A549 (cell line): Measurements from ENCODE around the gene BAHCC1. TPM values are rescaled to one million over a fixed set of nuclear protein-coding genes. Genes with fewer than 3 reads are reported as not detected.

Source experiments
- ATAC-seq, 2 experiments: fragments of 200-7000 bp in 1 of 2; fragments of >200 bp in 1 of 2; cut with Nextera tagmentation in 1 of 2; cut with Tn5 transposase in 1 of 2; 3 replicates each; pipeline versions ENCODE4 v1.8.0 to v1.9.1; 2018 to 2020; ENCODE audit warnings: mild to moderate bottlenecking in 1 of 2, moderate library complexity in 1 of 2
- CTCF ChIA-PET: fragments of 300-600 bp; sonication (Branson Sonifier 250); formaldehyde crosslinking; extraction: SDS; loops from one replicate; lab custom pipeline; 2021; ENCODE audit warnings: antibody characterized with exemption, inconsistent platforms; lab: Yijun Ruan, JAX
- POLR2A ChIA-PET: fragments of 350-600 bp; formaldehyde crosslinking; extraction: SDS; loops from one replicate; lab custom pipeline; 2021; ENCODE audit warnings: antibody characterized with exemption, inconsistent platforms; lab: Yijun Ruan, JAX
- DNase-seq, 2 experiments: peaks; one replicate each; pipeline versions ENCODE4 v3.0.0 to v3.0.0-alpha.2; 2011 to 2016; ENCODE audit warnings: low read depth in 1 of 2, low spot score in 1 of 2
- FAIRE-seq: peaks from 2 replicates; lab custom pipeline; 2011; peaks lifted over from hg19 to GRCh38; lab: Jason Lieb, UNC
- H3K27ac ChIP-seq, 2 experiments: fragments of >200 bp; sonication (Bioruptor Twin); formaldehyde crosslinking; 3 replicates each; pipeline ENCODE4 v1.5.1; 2016 to 2017
- H3K4me1 ChIP-seq: fragments of >200 bp; sonication (Bioruptor Twin); formaldehyde crosslinking; 3 replicates; pipeline ENCODE4 v1.6.1; 2016
- H3K4me2 ChIP-seq: fragments of >200 bp; sonication (Bioruptor Twin); formaldehyde crosslinking; 3 replicates; pipeline ENCODE4 v1.6.1; 2016
- H3K4me3 ChIP-seq: fragments of >200 bp; sonication (Bioruptor Twin); formaldehyde crosslinking; 3 replicates; pipeline ENCODE4 v1.5.1; 2016
- H3K9me3 ChIP-seq: fragments of >200 bp; sonication (Bioruptor Twin); formaldehyde crosslinking; 3 replicates; pipeline ENCODE4 v1.6.1; 2016
- CHD2 ChIP-seq: fragments of 150-350 bp; IDR thresholded peaks from 2 replicates; pipeline ENCODE4 v1.6.1; 2014; ENCODE audit warnings: low read length; ENCODE audit not compliant: partially characterized antibody
- CTCF ChIP-seq: fragments of >200 bp; sonication (Bioruptor Twin); formaldehyde crosslinking; IDR thresholded peaks from 3 replicates; pipeline ENCODE4 v1.5.1; 2016
- E2F6 ChIP-seq: IDR thresholded peaks from 2 replicates; pipeline ENCODE4 v1.6.1; 2012; ENCODE audit warnings: low read depth, borderline replicate concordance
- EHMT2 ChIP-seq: fragments of 200-600 bp; sonication (generic); IDR thresholded peaks from 2 replicates; pipeline ENCODE4 v1.6.1; 2016; ENCODE audit warnings: antibody characterized with exemption, low read depth, mild to moderate bottlenecking, moderate library complexity
- ESRRA ChIP-seq: fragments of 150-350 bp; IDR thresholded peaks from 2 replicates; pipeline ENCODE4 v1.6.1; 2014; ENCODE audit warnings: mild to moderate bottlenecking, low read length, borderline replicate concordance
- GATA3 ChIP-seq: IDR thresholded peaks from 2 replicates; pipeline ENCODE4 v1.6.1; 2012; ENCODE audit warnings: borderline replicate concordance
- HDAC2 ChIP-seq: fragments of 200-600 bp; sonication (generic); IDR thresholded peaks from 2 replicates; pipeline ENCODE4 v1.6.1; 2016
- HES2 ChIP-seq: fragments of >200 bp; sonication (Bioruptor Twin); formaldehyde crosslinking; IDR thresholded peaks from 2 replicates; pipeline ENCODE4 v1.6.1; 2016
- HEYL ChIP-seq: fragments of 250-450 bp; sonication (Bioruptor Pico); IDR thresholded peaks from 2 replicates; pipeline ENCODE4 v1.8.0; 2021; ENCODE audit warnings: mild to moderate bottlenecking, moderate library complexity
- HOXB13 ChIP-seq: fragments of 250-450 bp; sonication (Bioruptor Pico); IDR thresholded peaks from 2 replicates; pipeline ENCODE4 v1.5.0; 2020; ENCODE audit warnings: low read depth, mild to moderate bottlenecking, moderate library complexity
- JUN ChIP-seq, 2 experiments: fragments of >200 bp; sonication (Bioruptor Twin); formaldehyde crosslinking; IDR thresholded peaks; 2 replicates in 1 of 2; 3 replicates in 1 of 2; pipeline ENCODE4 v1.6.1; 2016 to 2017
- KDM1A ChIP-seq: fragments of 200-600 bp; sonication (generic); IDR thresholded peaks from 2 replicates; pipeline ENCODE4 v1.6.1; 2016; ENCODE audit warnings: low read depth, mild to moderate bottlenecking
- MAX ChIP-seq: IDR thresholded peaks from 2 replicates; pipeline ENCODE4 v1.6.1; 2012
- NR3C1 ChIP-seq: fragments of >200 bp; sonication (Bioruptor Twin); formaldehyde crosslinking; IDR thresholded peaks from 3 replicates; pipeline ENCODE4 v1.6.1; 2017
- POLR2AphosphoS2 ChIP-seq: conservative IDR thresholded peaks from 2 replicates; pipeline ENCODE4 v1.6.1; 2012; ENCODE audit warnings: low read length, improper control_type of control experiment, inconsistent platforms
- RAD21 ChIP-seq, 2 experiments: fragments of >200 bp in 1 of 2; sonication (Bioruptor Twin) in 1 of 2; formaldehyde crosslinking in 1 of 2; IDR thresholded peaks in 1 of 2; conservative IDR thresholded peaks in 1 of 2; 2 replicates in 1 of 2; 3 replicates in 1 of 2; pipeline ENCODE4 v1.6.1; 2012 to 2018; ENCODE audit warnings: inconsistent platforms in 1 of 2
- RCOR1 ChIP-seq: fragments of 150-350 bp; IDR thresholded peaks from 2 replicates; pipeline ENCODE4 v1.6.1; 2014; ENCODE audit warnings: antibody characterized with exemption, low read length, low read depth
- REST ChIP-seq: fragments of 200-600 bp; sonication (generic); IDR thresholded peaks from 2 replicates; pipeline ENCODE4 v1.6.1; 2016; ENCODE audit warnings: antibody characterized with exemption, mild to moderate bottlenecking, moderate library complexity
- RFX5 ChIP-seq: fragments of 450-650 bp; IDR thresholded peaks from 2 replicates; pipeline ENCODE4 v1.7.1; 2014; ENCODE audit warnings: antibody characterized with exemption, mild to moderate bottlenecking, moderate library complexity
- SMC3 ChIP-seq: fragments of >200 bp; sonication (Bioruptor Twin); formaldehyde crosslinking; IDR thresholded peaks from 3 replicates; pipeline ENCODE4 v1.6.1; 2018; ENCODE audit warnings: inconsistent platforms
- SREBF2 ChIP-seq: fragments of 450-650 bp; IDR thresholded peaks from 2 replicates; pipeline ENCODE4 v1.6.1; 2014; ENCODE audit warnings: mild to moderate bottlenecking, moderate library complexity
- USF2 ChIP-seq: fragments of 450-650 bp; IDR thresholded peaks from 2 replicates; pipeline ENCODE4 v1.6.1; 2014; ENCODE audit warnings: antibody characterized with exemption
- ZSCAN20 ChIP-seq: fragments of 250-450 bp; sonication (Bioruptor Pico); IDR thresholded peaks from 2 replicates; pipeline ENCODE4 v1.8.0; 2022; ENCODE audit warnings: mild to moderate bottlenecking, moderate library complexity
- WGBS: methylation state at CpG from one replicate; pipeline ENCODE4 v1.1.6; 2017; ENCODE audit errors: missing lambda C conversion rate; 5-methylcytosine and 5-hydroxymethylcytosine counted together
- polyA plus RNA-seq, 4 experiments: library from polyadenylated mRNA; depleted of rRNA in 3 of 4; stranded (reverse); fragments of >200 nt; fragmentation: RNase III in 1 of 4; extraction: RNeasy Plus Mini Kit Qiagen cat#74134 plus additional on column Dnase treatment in 1 of 4; gene quantifications; 2 replicates in 3 of 4; 3 replicates in 1 of 4; pipeline ENCODE4 v1.2.3, GENCODE V29; 2011 to 2017

Gene BAHCC1
- polyA plus RNA-seq, 2 of the 4 experiments (the other 2 are of a cell fraction), result 2.6 to 5.8 TPM

GRCh38 chr17:81401723-81402529 lies 6.7 kb downstream of the BAHCC1 start:
- Histone ChIP-seq H3K9me3 (no peaks in the 10 kb centered on the region), H3K4me2 (peak overlapping the region; percentile 92; the same call in 1 of the 3 replicates), H3K4me3 (no peak overlapping the region), H3K27ac (peak overlapping the region; percentile 16 to 98; a peak in 3 of 6 replicates), H3K4me1 (peaks cover 49% of the 10 kb centered on the region)
- ATAC-seq (peak in 1 of 2 experiments; percentile 54; a peak in 3 of 6 replicates), DNase-seq (peak; percentile 69 to 81), FAIRE-seq (no peak)
- peak; percentile 54 for TF ChIP-seq USF2
- TF ChIP-seq CTCF, result peak; percentile 55
- peak; percentile 53; the same call in 1 of the 2 replicates for TF ChIP-seq MAX
- TF ChIP-seq RFX5, result 0 out of 2 replicates have a peak, but pooled peaks have one; percentile 44
- TF ChIP-seq E2F6, result 0 out of 2 replicates have a peak, but pooled peaks have one; percentile 0
- TF ChIP-seq HEYL, result no peak
- TF ChIP-seq SMC3, result peak; percentile 61
- peak; percentile 64 to 67 for TF ChIP-seq RAD21 (conservative IDR thresholded peaks at IDR 0.05 in 1 of 2, IDR thresholded peaks at IDR 0.05 in 1 of 2)
- no peak for TF ChIP-seq EHMT2
- WGBS, result 56% methylated on average over 17 of the region's 19 CpGs
- CTCF ChIA-PET, result interaction anchor here (0.7 to 3.9 kb wide), 30 partner anchors 9 to 149 kb away, joined by 3 to 44 read pairs (median 4); no protein-coding TSS in a partner anchor
- POLR2A ChIA-PET, result no interaction called here

- ChIA-PET POLR2A (no interaction called here), CTCF (interaction anchor here (0.7 to 3.9 kb wide), 24 partner anchors 9 to 150 kb away, joined by 3 to 44 read pairs (median 5); no protein-coding TSS in a partner anchor)
- WGBS, result 91% methylated on average over 9 of the region's 9 CpGs
- ATAC-seq, result no peak
- TF ChIP-seq HES2 (no peak), RCOR1 (no peak), POLR2AphosphoS2 (no peak), REST (no peak), HDAC2 (no peak), KDM1A (no peak; the same call in 1 of the 2 replicates), NR3C1 (no peak), HOXB13 (CRISPR knock-in tag) (no peak), CHD2 (no peak), EHMT2 (no peak), ESRRA (no peak), ZSCAN20 (no peak), SREBF2 (no peak), GATA3 (no peak), JUN (IDR thresholded peaks at IDR 0.05) (no peak)
- peak overlapping the region in 1 of 2 experiments; percentile 11; a peak in 1 of 6 replicates for H3K27ac ChIP-seq
- FAIRE-seq, result no peak
- peaks cover 49% of the 10 kb centered on the region for H3K4me1 ChIP-seq
- no peak overlapping the region for H3K4me3 ChIP-seq
- H3K4me2 ChIP-seq, result no peak overlapping the region
- no peak for DNase-seq
- H3K9me3 ChIP-seq, result no peaks in the 10 kb centered on the region
These were observed 7.3 kb downstream of the BAHCC1 start for GRCh38 chr17:81402530-81402941.
